ENCODE results near the gene PRDX2.

The PRDX2 gene

GRCh38 chr19:12815088-12815487 is 13.5 kb upstream of the PRDX2 start:
- TF ChIP-seq CTCF (IDR thresholded peaks at IDR 0.05; ENCODE audit: extremely low read depth, missing control alignments), result no peak
- no peak for DNase-seq (ENCODE audit: low spot score)

- DNase-seq (ENCODE audit: low spot score), result peak; percentile 98
- TF ChIP-seq CTCF (IDR thresholded peaks at IDR 0.05; ENCODE audit: extremely low read depth, missing control alignments), result no peak
Measured at GRCh38 chr19:12806242-12807081, 4.9 kb upstream of the PRDX2 start, which contains the start of gene RNASEH2A. Gene RNASEH2A (plus strand): TSS chr19:12806584. CDS start chr19:12806674, 90 bp downstream.

- DNase-seq (ENCODE audit: low spot score), result no peak
- TF ChIP-seq CTCF (IDR thresholded peaks at IDR 0.05; ENCODE audit: extremely low read depth, missing control alignments), result no peak
Measured at GRCh38 chr19:12804051-12804450, 2.5 kb upstream of the PRDX2 start.

- DNase-seq (ENCODE audit: low spot score), result no peak
- no peak for TF ChIP-seq CTCF (IDR thresholded peaks at IDR 0.05; ENCODE audit: extremely low read depth, missing control alignments)
Measured at GRCh38 chr19:12802267-12803106, 887 bp upstream of the PRDX2 start.

GRCh38 chr19:12800923-12801465 is 606 bp downstream of the PRDX2 start:
- no peak for TF ChIP-seq CTCF (IDR thresholded peaks at IDR 0.05; ENCODE audit: extremely low read depth, missing control alignments)
- DNase-seq (ENCODE audit: low spot score), result no peak

GRCh38 chr19:12800466-12800770 is 1.2 kb downstream of the PRDX2 start:
- DNase-seq (ENCODE audit: low spot score), result no peak
- no peak for TF ChIP-seq CTCF (IDR thresholded peaks at IDR 0.05; ENCODE audit: extremely low read depth, missing control alignments)
